Measurements from ENCODE around the gene ADAMTSL1. TPM values are rescaled to one million over a fixed set of nuclear protein-coding genes. Genes with fewer than 3 reads are reported as not detected.

ADAMTSL1 gene
- total RNA-seq, 6 experiments from 2014 or later = 37.3 to 98.1 (median 90.8) TPM

DNA sequence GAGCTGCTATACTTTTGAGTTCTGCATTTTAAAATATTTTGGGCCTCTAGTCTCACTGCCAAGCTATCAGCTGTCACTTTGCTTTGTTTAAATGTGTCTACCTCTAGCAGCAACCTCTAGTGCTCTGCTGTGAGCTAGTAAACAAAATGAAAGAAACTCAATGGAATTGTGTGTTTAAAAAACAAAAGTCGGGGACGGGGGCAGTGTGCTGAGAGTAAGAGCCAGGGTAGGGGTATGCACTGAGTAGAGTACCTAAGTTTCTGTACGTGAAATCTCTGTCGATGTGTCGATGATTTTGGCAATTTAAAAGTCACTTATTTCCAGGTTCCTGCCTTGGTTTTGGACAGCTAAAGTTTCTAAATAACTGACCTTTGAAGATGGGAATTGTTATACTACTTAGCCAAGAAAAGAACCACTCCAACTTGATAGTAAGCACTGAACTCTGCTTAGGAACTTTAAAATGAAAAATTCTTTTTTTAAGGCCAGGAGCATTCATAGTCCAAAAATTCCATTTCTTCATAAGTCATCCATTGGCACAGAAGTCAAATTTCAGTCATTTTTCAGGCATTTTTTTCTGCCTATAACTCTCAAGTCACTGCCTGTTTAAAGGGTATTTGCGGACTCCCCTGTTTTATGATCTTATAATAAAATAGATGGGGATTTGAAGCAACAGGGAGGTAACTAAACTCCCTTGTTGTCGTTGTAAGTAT is 447.6 kb downstream of the ADAMTSL1 start:
- Mint-ChIP-seq H3K4me1 (ENCODE audit: low read depth) (peaks cover 24% of the 10 kb centered on the region), H3K27ac (no peak overlapping the region), H3K27me3 (ENCODE audit: insufficient read depth) (peaks cover 7% of the 10 kb centered on the region), H3K9me3 (no peaks in the 10 kb centered on the region), H3K36me3 (ENCODE audit: low read depth) (no peaks in the 10 kb centered on the region), H3K4me3 (no peak overlapping the region)
- TF ChIP-seq, protein P1, sequence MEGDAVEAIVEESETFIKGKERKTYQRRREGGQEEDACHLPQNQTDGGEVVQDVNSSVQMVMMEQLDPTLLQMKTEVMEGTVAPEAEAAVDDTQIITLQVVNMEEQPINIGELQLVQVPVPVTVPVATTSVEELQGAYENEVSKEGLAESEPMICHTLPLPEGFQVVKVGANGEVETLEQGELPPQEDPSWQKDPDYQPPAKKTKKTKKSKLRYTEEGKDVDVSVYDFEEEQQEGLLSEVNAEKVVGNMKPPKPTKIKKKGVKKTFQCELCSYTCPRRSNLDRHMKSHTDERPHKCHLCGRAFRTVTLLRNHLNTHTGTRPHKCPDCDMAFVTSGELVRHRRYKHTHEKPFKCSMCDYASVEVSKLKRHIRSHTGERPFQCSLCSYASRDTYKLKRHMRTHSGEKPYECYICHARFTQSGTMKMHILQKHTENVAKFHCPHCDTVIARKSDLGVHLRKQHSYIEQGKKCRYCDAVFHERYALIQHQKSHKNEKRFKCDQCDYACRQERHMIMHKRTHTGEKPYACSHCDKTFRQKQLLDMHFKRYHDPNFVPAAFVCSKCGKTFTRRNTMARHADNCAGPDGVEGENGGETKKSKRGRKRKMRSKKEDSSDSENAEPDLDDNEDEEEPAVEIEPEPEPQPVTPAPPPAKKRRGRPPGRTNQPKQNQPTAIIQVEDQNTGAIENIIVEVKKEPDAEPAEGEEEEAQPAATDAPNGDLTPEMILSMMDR (IDR thresholded peaks at IDR 0.05) = no peak
- no peak for DNase-seq

DNA sequence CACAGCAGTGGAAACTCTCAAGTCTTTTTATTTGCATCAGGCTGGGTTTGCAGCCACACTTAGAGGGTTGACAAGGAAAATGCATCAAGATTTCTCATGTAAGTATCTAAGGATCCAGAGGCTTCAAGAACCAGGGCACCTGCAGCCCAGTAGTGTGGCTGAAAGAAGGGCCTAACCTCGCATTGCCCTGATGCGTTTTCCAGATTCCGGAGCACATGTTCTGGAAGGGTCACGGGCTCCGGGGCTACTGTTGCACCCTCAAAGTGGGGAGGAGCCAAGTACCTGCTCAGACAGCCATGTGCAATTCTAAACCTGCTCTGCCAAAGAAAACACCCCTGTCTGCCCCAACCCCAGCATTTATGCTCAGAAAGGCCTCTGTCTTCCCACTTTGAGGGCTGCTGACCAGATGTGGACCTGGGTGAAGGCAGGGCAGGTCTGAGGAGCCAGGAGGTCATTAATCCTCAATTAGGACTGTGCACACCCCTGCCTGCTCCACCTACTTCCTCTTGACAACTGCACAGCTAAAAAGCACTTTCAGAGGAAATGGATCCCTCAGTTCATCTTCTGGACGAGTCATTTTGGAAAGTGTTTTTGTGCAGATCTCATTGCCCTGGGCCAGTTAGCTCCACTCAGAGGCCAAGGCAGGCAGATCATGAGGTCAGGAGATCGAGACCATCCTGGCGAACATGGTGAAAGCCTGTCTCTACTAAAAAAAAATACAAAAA is 448.4 kb downstream of the ADAMTSL1 start:
- DNase-seq = no peak
- TF ChIP-seq, protein P1 (IDR thresholded peaks at IDR 0.05) = no peak

DNA sequence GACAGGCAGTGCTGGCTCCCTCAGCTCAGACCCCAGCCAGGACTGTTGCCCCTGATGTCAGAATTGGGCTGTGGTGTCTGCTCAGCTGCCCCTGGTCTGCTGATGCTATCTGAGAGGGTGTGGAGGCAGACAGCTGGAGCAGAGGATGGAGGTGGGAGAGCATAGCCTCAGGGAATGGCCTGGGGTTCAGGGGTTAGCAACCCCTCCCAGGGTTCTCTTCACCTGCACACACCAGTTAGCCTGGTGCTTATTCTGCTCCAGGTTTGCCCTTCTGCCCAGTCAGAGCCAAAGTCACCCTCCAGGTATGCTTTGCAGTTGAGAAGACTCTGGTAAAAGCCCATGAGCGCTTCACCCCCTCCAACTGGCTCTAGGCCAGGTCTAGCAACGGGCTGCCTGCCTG is 449.2 kb downstream of the ADAMTSL1 start:
- H3K4me3 Mint-ChIP-seq = no peak overlapping the region

More for the DNA sequence above, 448.4 kb downstream of the ADAMTSL1 start:
- Mint-ChIP-seq H3K27ac (no peak overlapping the region), H3K4me1 (ENCODE audit: low read depth) (peaks cover 24% of the 10 kb centered on the region), H3K36me3 (ENCODE audit: low read depth) (no peaks in the 10 kb centered on the region), H3K9me3 (no peaks in the 10 kb centered on the region), H3K4me3 (no peak overlapping the region), H3K27me3 (ENCODE audit: insufficient read depth) (peaks cover 7% of the 10 kb centered on the region)

DNA sequence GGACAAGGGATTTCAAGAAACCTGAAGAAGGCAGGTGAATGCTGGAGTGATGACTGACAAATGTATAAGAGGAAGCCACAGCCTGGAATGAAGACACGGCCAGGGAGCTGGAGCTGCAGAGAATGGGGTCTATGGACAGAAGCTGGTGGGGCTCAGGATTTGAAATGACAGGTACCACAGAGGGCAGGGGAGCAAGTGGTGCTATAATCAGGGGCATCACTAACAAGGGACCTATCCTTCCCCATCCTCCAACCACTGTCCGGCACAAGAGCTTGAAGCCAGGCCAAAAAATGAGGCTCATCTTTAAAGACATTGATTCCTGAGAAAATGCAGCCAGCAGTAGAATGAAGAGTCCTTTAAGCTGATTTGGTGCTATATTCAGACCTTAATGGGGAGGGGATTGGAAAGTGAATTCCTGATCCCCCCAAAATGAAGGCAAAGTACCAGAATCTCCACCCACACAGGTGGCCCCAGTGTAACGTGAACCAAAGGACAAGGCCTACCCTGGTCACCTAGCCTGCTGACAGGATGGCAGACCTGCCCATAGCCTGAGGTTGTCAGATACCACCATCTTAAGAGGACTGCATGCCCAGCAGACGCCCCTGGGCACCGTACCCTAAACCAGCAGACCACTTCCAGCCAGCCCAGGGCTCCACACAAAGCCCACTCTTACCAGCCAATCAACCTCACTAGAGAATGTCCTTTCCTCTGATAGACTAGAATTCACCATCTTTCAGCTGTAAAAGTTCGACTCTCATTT is 449.9 kb downstream of the ADAMTSL1 start:
- Mint-ChIP-seq H3K27me3 (ENCODE audit: insufficient read depth) (peaks cover 6% of the 10 kb centered on the region), H3K9me3 (no peaks in the 10 kb centered on the region), H3K4me3 (no peak overlapping the region), H3K27ac (no peak overlapping the region), H3K36me3 (ENCODE audit: low read depth) (no peaks in the 10 kb centered on the region), H3K4me1 (ENCODE audit: low read depth) (peaks cover 31% of the 10 kb centered on the region)
- no peak for DNase-seq
- TF ChIP-seq, protein P1 (IDR thresholded peaks at IDR 0.05) = no peak

More for the DNA sequence above, 449.2 kb downstream of the ADAMTSL1 start:
- no peaks in the 10 kb centered on the region for H3K36me3 Mint-ChIP-seq (ENCODE audit: low read depth)
- TF ChIP-seq, protein P1 (IDR thresholded peaks at IDR 0.05) = no peak
- DNase-seq = no peak
- H3K4me1 Mint-ChIP-seq (ENCODE audit: low read depth) = peaks cover 24% of the 10 kb centered on the region
- H3K9me3 Mint-ChIP-seq = no peaks in the 10 kb centered on the region
- H3K27me3 Mint-ChIP-seq (ENCODE audit: insufficient read depth) = peaks cover 7% of the 10 kb centered on the region
- no peak overlapping the region for H3K27ac Mint-ChIP-seq

DNA sequence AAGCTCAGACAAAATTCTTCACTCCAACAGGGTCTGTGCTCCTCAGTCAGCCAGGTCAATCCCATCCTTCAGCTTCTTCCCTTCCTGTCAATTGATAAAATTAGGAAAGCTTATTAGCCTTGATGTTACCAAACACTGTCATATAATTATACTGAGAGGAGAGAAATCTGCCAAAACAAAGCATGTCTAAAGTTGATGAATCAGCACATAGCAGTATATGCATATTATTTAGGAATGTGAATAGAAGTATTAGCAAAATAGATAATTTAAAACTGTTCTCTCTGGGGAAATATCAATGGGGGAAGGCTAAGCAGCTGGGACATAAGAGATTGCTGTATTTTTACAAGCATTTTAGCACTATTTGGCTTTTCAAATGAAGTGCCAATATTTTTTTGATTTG is 451.9 kb downstream of the ADAMTSL1 start:
- H3K27me3 Mint-ChIP-seq (ENCODE audit: insufficient read depth) = peaks cover 3% of the 10 kb centered on the region; the same call in 1 of the 2 replicates
- TF ChIP-seq, protein P1 (IDR thresholded peaks at IDR 0.05) = no peak
- no peak overlapping the region for H3K27ac Mint-ChIP-seq
- H3K9me3 Mint-ChIP-seq = no peaks in the 10 kb centered on the region
- no peak for DNase-seq
- no peak overlapping the region for H3K4me3 Mint-ChIP-seq
- H3K4me1 Mint-ChIP-seq (ENCODE audit: low read depth) = peaks cover 27% of the 10 kb centered on the region
- H3K36me3 Mint-ChIP-seq (ENCODE audit: low read depth) = no peaks in the 10 kb centered on the region
